NCI-H2107 treated with DMSO at 0.1 percent for 48 hours (cell line): ENCODE data around the gene ANAPC2.
A peak's percentile ranks its signal among the peaks of the same experiment; 100 is the strongest.

ENCODE experiments used
- DNase-seq: peaks from one replicate; lab custom pipeline; 2025; ENCODE audit not compliant: unreplicated experiment; lab: John Stamatoyannopoulos, UW

Gene ANAPC2

DNA sequence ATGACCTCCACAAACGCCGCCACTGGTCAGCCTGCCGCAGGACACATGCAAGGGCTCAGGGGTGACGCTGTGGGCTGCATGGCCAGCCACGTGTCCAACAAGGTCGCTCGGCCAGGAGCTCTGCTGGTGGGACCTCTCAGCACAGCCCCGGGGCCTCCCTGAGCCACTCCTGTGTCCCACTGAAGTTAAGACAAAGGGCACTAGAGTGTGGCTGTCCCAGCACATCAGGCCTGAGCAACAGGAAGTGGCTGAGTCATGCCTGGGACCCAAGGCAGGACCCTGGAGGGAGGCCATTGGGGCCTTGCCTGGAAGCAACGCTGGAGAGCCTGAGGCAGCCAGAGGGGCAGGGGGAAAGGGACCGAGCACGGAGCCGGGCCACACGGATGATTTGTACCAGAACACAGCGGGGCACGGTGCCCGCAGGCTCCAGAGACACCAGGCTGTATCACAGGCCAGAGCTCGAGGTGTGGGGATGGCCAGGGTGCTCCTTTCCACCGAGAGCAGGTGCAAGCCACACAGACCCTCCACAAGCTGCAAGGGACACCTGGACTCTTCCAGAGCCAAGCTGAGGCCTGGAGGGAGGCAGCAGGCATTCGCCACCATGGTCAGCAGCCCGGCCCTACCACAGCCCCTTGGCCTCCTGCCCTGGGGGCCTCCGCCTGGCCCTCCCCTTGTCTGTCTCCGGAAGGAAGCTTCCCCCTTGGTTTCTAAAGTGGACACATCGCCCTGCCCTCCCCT, 10.0 kb downstream of the ANAPC2 start:
- DNase-seq, result no peak

DNA sequence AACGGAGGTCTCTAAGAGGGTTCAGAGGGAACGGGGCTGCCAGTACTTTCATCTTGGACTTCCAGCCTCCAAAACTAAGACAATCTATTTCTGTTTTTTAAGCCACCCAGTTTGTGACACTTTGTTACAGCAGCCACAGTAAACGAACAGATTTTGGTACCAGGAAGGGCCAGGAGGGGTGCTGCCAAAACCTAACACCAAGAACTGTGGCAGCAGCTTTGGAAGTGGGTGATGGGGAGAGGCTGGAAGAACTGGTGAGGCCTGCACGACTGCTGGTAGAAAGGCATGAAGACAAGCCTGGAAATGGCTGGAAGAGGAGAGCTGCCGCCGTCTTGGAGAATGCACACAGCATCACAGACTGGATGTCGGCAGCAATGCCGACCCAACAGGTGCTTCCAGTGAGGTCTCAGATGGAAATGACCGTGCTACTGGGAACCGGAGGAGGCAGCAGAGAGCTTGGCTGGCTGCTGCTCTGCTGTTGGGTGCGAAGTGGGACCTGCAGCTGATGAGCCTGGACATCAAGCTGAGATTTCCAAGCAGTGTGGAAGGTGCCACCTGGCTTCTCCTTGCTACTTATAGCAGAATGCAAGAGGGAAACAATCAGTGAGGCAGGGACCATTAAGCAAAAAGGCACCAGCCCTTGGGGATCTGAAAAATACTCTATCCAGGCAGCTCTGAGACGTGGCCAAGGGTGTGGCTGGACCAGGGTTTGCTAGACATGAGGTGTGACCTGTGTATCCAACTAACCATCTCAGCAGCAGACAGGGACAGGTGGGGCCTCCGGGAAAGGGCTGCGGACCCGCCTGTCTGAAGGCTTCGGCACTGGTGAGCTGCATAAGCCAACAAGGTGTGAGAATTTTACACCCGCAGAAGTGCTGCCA, 11.8 kb downstream of the ANAPC2 start:
- DNase-seq, result no peak

DNA sequence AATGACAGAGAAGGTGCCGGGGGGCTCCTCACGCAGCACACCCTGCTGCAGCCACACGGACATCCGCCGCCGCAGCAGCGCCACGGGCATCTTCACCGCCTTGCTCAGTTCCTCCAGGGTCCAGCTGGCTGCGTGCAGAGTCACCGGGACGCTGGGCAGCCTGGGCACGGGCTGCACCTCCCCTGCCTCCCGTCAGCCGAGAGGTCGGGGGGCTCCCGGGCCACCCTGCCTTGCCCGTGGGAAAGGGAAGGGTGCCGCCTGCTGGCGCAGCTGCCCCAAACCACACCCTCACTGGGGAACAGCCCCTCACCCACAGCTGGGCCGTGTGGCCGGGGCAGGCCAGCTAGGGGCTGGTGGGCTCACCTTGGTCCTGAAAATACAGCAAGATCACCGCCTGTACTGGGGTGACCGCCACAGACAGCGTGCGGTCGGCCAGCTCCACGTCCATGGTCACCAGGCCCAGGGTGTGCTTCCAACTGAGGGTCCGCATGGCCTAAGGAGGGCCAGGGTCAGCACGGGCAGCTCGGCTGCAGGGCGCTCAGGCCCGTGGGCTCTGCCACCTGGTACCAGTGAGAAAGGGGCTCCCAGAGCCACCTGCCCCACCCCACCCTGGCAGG, 12.9 kb downstream of the ANAPC2 start:
- no peak for DNase-seq

DNA sequence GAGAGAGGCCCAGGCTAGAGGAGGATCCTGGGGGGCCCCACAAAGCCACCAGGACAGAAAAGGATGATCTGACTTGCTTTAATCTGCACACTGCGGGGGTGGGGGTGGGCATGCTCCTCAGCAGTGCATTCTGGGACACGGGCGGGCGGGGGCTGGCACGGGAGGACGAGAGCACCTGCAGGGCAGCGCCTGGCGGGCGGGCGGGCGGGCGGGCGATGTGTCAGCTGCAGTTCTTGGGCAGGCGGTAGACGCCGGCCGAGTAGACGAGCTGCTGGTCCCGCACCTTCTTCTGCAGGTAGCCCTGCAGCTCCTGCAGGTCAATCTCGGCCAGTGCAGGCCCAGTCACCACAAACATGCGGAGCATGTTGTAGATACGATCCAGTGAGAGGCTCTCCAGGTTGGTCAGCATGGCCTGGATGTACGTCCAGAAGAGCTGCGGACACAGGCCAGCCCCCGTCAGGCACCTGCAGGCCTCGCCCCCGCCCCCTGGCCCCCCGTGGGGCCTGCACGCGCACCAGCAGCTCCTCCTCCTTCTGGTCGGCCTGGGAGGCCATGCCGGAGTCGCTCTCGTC, 13.6 kb downstream of the ANAPC2 start:
- no peak for DNase-seq

DNA sequence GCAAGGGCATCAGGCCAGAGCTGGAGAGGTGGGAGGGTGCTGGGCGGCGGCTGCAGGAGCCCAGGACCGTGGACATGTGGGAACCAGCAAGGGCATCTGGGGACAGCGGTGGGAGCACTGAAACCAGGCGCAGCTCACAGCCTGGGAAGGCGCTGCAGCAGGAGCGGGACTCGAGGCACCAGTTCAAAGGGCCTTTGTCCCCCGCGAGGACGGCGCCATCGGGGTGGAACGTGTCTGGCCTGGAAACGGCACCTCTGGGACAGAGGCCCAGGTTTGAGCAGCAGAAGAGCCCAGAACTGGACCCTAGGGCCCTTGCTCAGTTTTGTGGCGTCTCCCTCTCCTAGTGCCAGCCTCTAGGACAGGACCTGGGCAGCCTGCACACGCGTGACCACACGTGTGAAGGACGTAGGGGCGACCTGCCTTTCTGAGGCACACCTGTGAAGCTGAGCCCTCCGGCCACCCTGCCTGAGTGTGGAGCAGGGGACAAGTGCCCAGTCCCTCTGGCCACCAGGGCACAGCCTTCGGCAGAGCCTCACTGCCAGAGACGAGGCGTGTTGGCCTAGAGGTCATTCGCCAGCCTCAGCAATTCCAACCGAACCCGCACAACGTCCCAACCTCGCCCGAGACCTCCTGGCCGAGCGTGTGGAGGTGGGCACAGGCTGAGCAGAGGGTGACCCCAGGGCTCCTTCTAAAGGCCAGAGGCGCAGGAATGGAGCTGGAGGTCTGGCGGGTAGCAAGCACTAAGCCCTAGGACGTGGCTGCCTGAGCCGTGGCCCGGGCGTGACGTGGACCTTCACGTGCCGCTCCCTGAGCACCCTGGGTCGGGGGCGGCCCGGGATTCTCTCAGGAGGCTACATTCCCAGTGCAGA, 14.3 kb downstream of the ANAPC2 start:
- no peak for DNase-seq

DNA sequence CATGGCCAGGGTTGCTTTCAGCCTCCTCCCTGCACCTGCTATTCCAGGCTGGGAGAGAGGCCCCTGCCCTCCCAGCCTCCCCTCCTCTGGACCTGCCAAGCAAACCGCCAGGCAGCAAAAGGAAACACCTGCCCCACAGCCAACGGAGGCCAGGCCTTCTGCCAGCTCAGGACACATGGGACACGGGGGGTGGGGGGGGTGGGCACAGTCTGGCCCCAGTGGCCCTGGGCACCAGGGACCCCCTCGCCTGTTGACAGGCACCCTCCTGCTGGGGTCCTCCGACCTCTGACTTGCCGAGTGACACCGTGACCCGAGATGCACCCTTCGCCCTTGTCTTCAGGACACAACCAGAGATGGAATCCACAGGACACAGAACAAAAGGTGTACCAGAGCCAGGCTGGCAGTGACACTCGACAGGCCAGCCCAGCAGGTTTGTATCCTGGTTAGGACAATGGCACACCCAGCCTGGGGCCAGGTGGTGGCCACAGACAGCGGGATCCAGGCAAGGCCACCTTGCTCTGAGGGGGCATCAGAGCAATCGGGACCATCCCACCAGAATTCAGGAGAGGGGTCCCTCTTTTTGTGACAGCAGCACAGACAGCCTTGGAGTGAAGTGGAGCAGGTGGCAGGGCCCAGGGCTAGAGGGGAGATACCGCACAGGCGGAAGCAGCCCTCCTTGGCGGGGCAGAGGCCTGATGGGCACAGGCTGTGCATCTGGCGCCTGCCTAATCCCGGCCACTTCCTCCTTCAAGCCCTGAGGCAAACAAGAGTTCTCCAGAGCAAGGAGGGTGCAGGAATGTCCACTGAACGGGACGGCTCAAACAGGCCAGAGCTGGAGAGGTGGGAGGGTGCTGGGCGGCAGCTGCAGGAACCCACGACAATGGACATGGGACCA, 15.2 kb downstream of the ANAPC2 start:
- no peak for DNase-seq

DNA sequence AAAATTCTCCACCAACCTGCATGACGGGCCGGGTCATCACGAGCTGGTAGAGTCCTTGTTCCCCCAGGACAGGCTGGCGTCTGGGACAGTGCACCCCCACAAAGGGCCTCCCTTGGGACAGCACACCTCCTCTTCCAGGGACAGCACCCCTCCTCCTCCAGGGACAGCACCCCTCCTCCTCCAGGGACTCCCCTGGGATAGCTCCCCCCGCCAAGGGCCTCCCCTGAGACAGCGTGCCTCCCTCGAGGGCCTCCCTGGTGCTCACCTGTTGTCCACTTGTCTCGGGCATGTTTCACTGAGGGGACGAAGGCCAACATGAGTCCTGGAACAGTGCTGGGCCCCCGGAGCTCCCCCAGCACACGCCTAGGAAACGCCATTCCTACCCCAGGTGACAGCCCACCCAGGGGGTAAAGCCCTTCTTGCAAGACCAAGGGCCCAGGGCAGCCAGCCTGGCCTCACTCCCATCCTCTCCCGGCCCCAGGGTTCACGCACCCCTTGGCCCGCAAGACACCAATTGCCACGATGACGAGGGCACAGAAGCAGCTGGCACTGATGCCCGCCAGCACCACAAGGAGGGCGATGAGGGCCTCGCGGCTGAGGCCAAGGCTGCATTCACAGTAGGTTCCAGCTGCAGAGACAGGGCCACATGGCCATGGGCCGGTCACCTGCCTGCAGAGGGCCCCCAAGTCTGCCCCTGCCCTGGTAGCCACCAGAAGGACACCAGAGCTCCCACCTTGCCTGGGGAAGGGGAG, 17.0 kb downstream of the ANAPC2 start:
- no peak for DNase-seq

DNA sequence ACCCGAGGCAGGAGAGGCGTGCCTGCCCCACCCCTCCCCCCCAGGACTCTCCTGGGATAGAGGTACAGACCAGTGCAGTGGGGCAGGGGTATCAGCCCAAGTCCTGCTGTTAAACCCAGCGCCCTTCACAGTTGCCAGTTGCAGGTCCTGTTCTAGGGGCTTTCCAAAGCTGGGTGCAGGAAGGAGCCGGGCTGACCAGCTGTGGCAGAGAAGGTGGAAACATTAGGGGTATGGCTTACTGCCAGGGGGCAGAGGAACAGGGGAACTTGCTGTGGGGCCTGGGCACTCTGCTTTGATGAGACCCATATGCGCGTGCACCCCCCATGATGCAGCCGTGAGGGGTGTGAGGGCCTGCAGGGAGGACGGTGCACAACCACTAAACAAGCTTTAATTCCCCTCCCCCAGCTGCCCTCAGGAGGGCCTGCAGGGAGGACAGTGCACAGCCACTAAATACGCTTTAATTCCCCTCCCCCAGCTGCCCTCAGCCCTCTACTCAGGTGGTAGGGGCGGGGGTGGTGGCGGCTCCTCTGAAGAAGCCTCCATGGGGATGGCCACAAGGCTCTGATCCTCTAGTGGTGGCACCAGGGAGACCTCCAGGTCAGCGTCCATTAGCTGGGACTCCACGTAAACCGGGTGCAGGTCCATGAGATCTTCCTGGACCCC, 17.7 kb downstream of the ANAPC2 start:
- no peak for DNase-seq

DNA sequence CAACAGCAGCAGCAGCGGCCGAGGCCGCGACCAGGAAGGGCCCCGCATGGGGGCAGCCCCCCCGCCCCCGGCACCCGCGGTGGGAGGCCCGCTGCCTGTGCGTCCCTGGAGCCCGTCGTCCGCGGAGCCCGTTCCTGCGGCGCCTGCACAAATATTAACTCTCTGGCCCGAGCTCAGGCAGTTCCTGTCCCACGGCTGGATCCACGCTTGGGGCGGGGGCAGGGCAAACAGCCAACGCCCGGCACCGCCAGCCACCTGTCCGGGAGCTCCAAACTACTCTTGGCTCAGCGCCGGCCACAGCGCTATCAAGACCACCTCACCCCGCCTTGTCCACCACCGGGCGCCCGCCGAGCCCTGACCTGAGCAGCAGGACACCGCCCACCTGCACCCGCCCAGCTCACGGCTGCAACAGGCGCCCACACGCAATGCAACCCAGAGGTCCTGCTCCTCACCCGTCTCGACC, 18.4 kb downstream of the ANAPC2 start, which contains the start of gene LRRC26:
LRRC26 (minus strand) TSS at position 156 of the 463 bp plus-strand sequence; CDS start at position 48, 108 bp downstream.
- no peak for DNase-seq

DNA sequence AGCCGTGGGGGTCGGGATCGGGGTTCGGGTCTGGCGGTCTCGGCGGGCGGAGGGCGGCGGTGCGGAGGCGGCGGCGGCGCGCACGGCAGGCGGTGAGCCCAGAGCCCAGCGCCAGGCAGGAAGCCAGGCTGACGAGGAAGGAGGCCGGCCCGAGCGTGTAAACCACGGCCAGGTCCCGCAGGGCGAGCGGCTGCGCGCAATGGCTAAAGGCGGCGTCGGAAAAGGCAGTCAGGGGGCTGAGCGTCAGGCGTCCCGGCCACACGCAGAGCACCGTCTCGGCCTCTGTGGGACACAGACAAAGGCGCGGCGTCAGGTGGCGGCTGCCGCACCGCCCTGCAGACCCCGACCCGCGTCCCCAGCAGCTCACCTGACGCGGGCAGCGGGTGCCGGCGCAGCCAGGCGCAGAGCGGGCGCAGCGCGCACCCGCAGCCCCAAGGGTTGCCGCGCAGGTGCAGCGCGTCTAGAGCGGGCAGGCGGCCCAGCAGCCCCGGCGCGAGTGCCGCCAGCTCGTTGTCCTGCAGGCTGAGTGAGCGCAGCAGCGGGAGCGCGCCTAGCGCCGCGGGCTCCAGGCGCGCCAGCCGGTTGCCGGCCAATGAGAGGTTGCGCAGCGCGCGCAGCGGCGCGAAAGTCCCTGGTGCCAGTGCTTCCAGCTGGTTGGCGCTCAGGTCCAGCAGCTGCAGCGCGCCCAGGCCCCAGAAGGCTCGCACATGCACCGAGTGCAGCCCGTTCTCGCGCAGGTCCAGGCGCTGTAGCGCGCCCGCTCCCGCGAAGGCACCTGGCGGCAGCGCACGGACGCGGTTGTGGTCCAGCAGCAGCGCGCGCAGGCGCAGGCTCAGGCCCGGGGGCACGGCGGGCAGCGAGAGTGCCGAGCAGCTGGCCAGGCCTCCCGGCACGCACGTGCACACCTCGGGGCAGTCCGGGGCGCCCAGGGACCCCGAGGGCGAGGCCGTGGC, 19.2 kb downstream of the ANAPC2 start:
- DNase-seq, result peak; percentile 37

DNA sequence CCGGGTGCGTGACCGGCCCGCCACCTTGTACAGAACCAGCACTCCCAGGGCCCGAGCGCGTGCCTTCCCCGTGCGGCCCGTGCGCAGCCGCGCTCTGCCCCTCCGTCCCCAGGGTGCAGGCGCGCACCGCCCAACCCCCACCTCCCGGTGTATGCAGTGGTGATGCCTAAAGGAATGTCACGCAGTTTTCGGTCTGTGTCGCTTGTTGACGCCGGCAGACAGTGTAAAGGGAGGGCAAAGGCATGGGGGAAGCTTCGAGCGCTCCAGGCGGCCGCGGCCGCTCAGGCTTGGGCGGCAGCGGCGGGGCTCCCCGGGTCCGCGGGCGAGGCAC, 19.8 kb downstream of the ANAPC2 start:
- DNase-seq, result no peak

DNA sequence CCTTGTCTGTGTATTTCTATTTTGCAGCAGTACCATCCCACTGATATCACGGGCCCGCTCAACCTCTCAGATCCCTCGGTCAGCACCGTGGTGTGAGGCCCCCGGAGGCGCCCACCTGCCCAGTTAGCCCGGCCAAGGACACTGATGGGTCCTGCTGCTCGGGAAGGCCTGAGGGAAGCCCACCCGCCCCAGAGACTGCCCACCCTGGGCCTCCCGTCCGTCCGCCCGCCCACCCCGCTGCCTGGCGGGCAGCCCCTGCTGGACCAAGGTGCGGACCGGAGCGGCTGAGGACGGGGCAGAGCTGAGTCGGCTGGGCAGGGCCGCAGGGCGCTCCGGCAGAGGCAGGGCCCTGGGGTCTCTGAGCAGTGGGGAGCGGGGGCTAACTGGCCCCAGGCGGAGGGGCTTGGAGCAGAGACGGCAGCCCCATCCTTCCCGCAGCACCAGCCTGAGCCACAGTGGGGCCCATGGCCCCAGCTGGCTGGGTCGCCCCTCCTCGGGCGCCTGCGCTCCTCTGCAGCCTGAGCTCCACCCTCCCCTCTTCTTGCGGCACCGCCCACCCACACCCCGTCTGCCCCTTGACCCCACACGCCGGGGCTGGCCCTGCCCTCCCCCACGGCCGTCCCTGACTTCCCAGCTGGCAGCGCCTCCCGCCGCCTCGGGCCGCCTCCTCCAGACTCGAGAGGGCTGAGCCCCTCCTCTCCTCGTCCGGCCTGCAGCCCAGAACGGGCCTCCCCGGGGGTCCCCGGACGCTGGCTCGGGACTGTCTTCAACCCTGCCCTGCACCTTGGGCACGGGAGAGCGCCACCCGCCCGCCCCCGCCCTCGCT, 20.4 kb downstream of the ANAPC2 start:
- no peak for DNase-seq

DNA sequence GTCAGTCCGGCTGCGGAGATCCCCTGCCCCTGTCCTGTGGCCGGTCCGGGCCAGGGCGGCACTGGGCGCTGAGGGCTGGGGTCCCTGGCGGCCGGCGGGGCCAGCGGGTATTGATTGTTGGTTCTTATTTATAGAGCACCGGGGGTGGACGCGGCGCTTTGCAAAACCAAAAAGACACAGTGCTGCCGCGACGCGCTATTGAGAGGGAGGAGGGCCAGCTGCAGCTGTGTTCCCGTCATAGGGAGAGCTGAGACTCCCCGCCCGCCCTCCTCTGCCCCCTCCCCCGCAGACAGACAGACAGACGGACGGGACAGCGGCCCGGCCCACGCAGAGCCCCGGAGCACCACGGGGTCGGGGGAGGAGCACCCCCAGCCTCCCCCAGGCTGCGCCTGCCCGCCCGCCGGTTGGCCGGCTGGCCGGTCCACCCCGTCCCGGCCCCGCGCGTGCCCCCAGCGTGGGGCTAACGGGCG, 21.0 kb downstream of the ANAPC2 start:
- no peak for DNase-seq

DNA sequence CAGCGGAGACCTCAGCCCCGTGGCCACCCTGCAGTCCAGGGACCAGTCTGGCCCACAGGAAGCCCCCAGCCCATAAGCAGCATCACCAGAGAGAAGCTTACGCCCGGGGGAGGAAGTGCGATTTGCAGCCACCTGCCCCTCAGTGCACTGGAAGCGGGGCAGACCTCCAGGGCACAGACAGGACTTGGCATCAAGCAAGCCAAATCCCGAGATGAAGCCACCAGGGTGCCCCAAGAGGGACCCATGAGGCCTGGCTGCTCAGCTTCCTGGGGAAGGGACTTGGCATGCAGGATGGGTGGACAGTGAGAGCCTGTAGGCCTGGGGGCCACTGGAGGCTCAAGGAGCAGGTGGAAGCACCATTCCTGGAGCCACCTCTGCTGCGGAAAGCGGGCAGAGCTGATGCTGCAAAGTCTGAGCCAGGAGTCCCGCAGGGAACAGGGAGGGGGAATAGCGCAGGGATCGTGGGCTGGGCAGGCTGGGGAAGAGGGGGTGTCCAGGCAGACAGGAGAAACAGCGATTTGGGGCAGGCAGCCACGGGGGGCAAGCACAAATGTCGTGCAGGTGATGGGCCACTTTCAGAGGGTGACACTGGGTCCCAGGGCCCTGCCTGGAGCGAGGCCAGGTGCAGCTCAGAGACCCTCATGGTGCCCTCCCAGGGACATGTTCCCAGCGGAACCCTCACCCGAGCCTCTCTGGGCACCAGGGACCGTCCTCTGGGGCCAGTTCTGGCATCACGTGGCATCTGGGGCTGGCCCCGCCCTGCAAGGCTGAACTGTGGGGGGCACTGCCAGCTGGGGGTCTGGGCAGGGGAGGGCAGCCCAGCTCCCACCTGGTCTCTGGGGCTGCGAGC, 21.8 kb downstream of the ANAPC2 start:
- no peak for DNase-seq

DNA sequence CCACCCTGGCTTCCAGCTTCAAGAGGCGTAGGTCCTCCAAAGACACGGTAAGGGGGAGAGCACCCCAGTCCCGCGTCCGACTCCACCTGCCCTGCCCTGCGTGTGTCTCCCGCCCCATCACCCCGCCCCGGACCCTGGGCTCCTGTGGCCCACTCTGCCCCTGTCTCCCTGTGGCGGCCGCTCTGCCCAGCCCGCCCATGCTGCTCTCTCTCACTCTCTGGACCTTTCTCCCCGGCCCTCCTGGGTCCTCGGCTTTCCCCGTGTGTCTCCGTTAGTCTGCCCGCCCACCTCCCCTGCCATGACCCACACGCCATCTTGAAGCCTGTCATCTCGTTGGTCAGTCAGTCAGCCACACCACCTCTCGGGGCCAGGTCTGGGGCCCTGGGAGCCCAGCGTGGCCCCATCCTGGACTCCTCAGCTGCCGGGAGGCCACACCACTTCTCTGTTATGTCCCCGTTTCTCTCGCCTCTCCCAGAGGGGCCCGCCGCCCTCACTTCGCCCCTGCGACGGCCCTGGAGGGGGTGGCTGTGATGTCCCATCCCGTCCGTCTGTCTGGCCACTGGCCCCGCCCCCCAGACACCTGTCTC, 23.0 kb downstream of the ANAPC2 start:
- DNase-seq, result no peak
